Psoas muscle (tissue), 8 donors: ENCODE measurements around the gene GLTP. TPM values are rescaled to one million over a fixed set of nuclear protein-coding genes. Genes with fewer than 3 reads are reported as not detected.

Experiments used
- ATAC-seq, 4 donors: fragments of 200-7000 bp; cut with Tn5 transposase; one replicate each; pipeline ENCODE4 v1.9.1; 2020; ENCODE audit warnings: moderate library complexity in 3 of 4, mild to moderate bottlenecking in 2 of 4
- DNase-seq, 2 donors: peaks; one replicate each; pipeline ENCODE4 v3.0.0-alpha.2; 2020
- H3K27ac ChIP-seq: fragments of 200-600 bp; one replicate; pipeline ENCODE4 v1.8.0; 2022
- H3K27me3 ChIP-seq, 3 donors: fragments of 200-600 bp in 1 of 3; one replicate each; pipeline versions ENCODE4 v1.6.1 to v1.8.0; 2013 to 2022; ENCODE audit warnings: low read length in 2 of 3, mild to moderate bottlenecking in 2 of 3, moderate library complexity in 1 of 3; ENCODE audit not compliant: insufficient read depth in 3 of 3
- H3K36me3 ChIP-seq, 2 donors: fragments of 200-600 bp in 1 of 2; one replicate each; pipeline versions ENCODE4 v1.6.1 to v1.8.0; 2013 to 2022; ENCODE audit warnings: low read depth in 1 of 2, mild to moderate bottlenecking in 1 of 2, moderate library complexity in 1 of 2; ENCODE audit not compliant: insufficient read depth in 1 of 2
- H3K4me1 ChIP-seq: fragments of 200-600 bp; one replicate; pipeline ENCODE4 v1.8.0; 2022
- H3K4me3 ChIP-seq: fragments of 200-600 bp; one replicate; pipeline ENCODE4 v1.8.0; 2022; ENCODE audit warnings: mild to moderate bottlenecking
- H3K9me3 ChIP-seq: fragments of 200-600 bp; one replicate; pipeline ENCODE4 v1.8.0; 2022
- CTCF ChIP-seq: fragments of 200-600 bp; IDR thresholded peaks from one replicate; pipeline ENCODE4 v1.8.0; 2022; ENCODE audit warnings: antibody characterized with exemption
- WGBS, 3 donors: extraction: QIAGEN DNeasy Blood & Tissue Kit; methylation state at CpG; one replicate each; pipeline versions ENCODE4 v1.1.6 to v1.1.7; 2013; 5-methylcytosine and 5-hydroxymethylcytosine counted together
- intact Hi-C, 2 donors: fragments of 100-400 bp; cut with DNase I; formaldehyde crosslinking; loops; one replicate each; pipeline versions ENCODE4 v1.11.0 to v1.14.2; 2022
- polyA plus RNA-seq, 3 donors: library from polyadenylated mRNA; stranded (reverse); fragments of 200-250 nt; gene quantifications; one replicate each; pipeline ENCODE4 v1.2.3, GENCODE V29; 2013
- total RNA-seq, 4 donors: library from RNA; stranded (reverse); fragmentation: NEBNext Ultra II Directional in 2 of 4; extraction: Animal tissue kit (Norgen Biotek cat#: 25700) in 2 of 4; gene quantifications; one replicate each; pipeline versions ENCODE4 v1.2.1 to v1.2.4, GENCODE V29; 2021 to 2023
- donor health status: healthy with polysubstance abuse.
- donor health status: DM: no; HTN: no; CAD: no; lungs with moderate emphysema.
- donor health status: Bipolar disorder and iron deficiency.
- donor health status: healthy.
- donor health status: DM: yes; HTN: yes; CAD: no.
- donor health status: DM: no; HTN: no; CAD: no.
- donor health status: DM: no; HTN: no; CAD: no.
- donor health status: DM: yes; HTN: yes; CAD: no.

Gene GLTP
- total and polyA plus RNA-seq, 7 donors: 12.1 to 23.3 (median 16.9) TPM

GRCh38 chr12:109880938-109881337 is 597 bp upstream of the GLTP start:
- H3K27ac ChIP-seq: peak overlapping the region; percentile 65
- H3K4me3 ChIP-seq: peak overlapping the region; percentile 91
- no peak for TF ChIP-seq CTCF
- DNase-seq (no peak), ATAC-seq (peak; percentile 1 to 26 (median 4))
- intact Hi-C loops: loop anchor here (1.0 kb wide), 2 partner anchors 76 to 77 kb away; no protein-coding TSS in a partner anchor
- no peaks in the 10 kb centered on the region for H3K27me3 ChIP-seq
- WGBS, 3 donors: 6 to 9% (median 8%) methylated on average over 9 of the region's 9 CpGs
- no peaks in the 10 kb centered on the region for H3K9me3 ChIP-seq
- no peaks in the 10 kb centered on the region for H3K36me3 ChIP-seq
- peaks cover 19% of the 10 kb centered on the region for H3K4me1 ChIP-seq

GRCh38 chr12:109879351-109880042 is 844 bp downstream of the GLTP start:
- intact Hi-C loops: loop anchor here (1.0 kb wide), 2 partner anchors 74 to 75 kb away; no protein-coding TSS in a partner anchor
- TF ChIP-seq CTCF: no peak

DNA sequence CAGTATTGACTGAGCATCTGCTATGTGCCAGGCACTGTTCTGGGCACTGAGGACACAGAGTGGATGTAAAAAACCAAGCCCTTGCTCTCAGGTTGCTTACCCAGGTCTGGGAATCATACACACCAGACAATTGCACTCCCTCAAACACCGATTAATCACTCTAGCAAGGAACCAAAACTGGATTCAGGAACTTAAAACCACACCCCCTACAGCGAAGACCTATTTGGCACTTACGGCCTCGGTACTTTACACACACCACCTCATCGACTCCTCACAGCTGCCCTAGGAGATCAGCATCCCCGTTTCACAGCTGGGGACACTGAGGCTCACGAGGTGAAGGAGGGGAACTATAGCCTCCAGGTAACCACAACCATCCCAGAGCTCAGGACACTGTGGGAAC is 1.6 kb downstream of the GLTP start:
- peaks cover 19% of the 10 kb centered on the region for H3K4me1 ChIP-seq
- 65 to 72% (median 67%) methylated on average over 7 of the region's 7 CpGs for WGBS, 3 donors
- H3K27ac ChIP-seq: no peak overlapping the region
- H3K4me3 ChIP-seq: peak overlapping the region; percentile 91
- intact Hi-C loops: no loop called here
- DNase-seq: no peak
- no peaks in the 10 kb centered on the region for H3K36me3 ChIP-seq
- H3K9me3 ChIP-seq: no peaks in the 10 kb centered on the region
- no peak for ATAC-seq
- H3K27me3 ChIP-seq: no peaks in the 10 kb centered on the region
- TF ChIP-seq CTCF: no peak

More at GRCh38 chr12:109879351-109880042, 844 bp downstream of the GLTP start:
- no peaks in the 10 kb centered on the region for H3K36me3 ChIP-seq
- H3K9me3 ChIP-seq: no peaks in the 10 kb centered on the region
- no peaks in the 10 kb centered on the region for H3K27me3 ChIP-seq
- H3K4me1 ChIP-seq: peaks cover 19% of the 10 kb centered on the region
- ATAC-seq: no peak
- no peak for DNase-seq
- peak overlapping the region; percentile 91 for H3K4me3 ChIP-seq
- H3K27ac ChIP-seq: peak overlapping the region; percentile 78
- WGBS, 3 donors: 8 to 14% (median 10%) methylated on average over 13 of the region's 13 CpGs

DNA sequence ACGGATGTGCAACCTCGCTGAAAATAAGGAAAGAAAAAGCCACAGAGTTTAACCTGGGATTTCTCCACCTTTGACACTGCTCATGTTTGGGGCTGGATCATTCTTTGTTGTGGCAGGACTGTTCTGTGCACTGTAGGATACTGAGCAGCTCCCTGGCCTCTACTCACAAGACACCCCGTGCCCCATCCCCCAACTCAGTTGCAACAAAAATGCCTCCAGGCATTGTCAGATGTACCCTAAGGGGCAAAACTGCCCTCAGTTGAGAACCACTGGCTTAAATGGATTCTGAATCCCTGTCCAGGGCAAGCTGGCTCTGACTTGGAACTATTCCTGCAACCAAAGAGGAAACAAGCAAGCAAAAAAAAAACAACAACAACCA is 2.1 kb downstream of the GLTP start:
- Histone ChIP-seq H3K4me1 (peaks cover 19% of the 10 kb centered on the region), H3K9me3 (no peaks in the 10 kb centered on the region), H3K27ac (no peak overlapping the region), H3K4me3 (peak overlapping the region; percentile 91), H3K36me3 (no peaks in the 10 kb centered on the region), H3K27me3 (no peaks in the 10 kb centered on the region)
- ATAC-seq (no peak), DNase-seq (no peak)
- TF ChIP-seq CTCF: no peak
- 90 to 94% (median 92%) methylated on average over 3 of the region's 3 CpGs for WGBS, 3 donors
- intact Hi-C loops: no loop called here
